Trophoblast cell (in vitro differentiated cells and primary cell): ENCODE data around the gene CNMD.
"Not testable (repeated sequence)": the region's sequence is repeated elsewhere in the genome, so short reads cannot be mapped to it uniquely, and the experiment has no call there.

Source experiments
- DNase-seq, 2 donors: peaks; one replicate each; pipeline ENCODE4 v3.0.0-alpha.2; 2016
- H2AFZ ChIP-seq: 2 replicates; pipeline ENCODE4 v1.6.1; 2013; ENCODE audit warnings: low read length, moderate library complexity, mild to moderate bottlenecking; ENCODE audit not compliant: insufficient read depth, poor library complexity
- H2AK5ac ChIP-seq: 2 replicates; pipeline ENCODE4 v1.6.1; 2013; ENCODE audit warnings: mild to moderate bottlenecking, low read length
- H2BK120ac ChIP-seq: 2 replicates; pipeline ENCODE4 v1.6.1; 2013; ENCODE audit warnings: low read length, mild to moderate bottlenecking, moderate library complexity; ENCODE audit not compliant: insufficient read depth, poor library complexity
- H2BK12ac ChIP-seq: 2 replicates; pipeline ENCODE4 v1.6.1; 2013; ENCODE audit warnings: mild to moderate bottlenecking, low read length, moderate library complexity
- H2BK5ac ChIP-seq: 2 replicates; pipeline ENCODE4 v1.6.1; 2013; ENCODE audit warnings: low read length, low read depth, moderate library complexity, mild to moderate bottlenecking; ENCODE audit not compliant: poor library complexity
- H3K14ac ChIP-seq: 2 replicates; pipeline ENCODE4 v1.6.1; 2013; ENCODE audit warnings: mild to moderate bottlenecking, low read length
- H3K18ac ChIP-seq: 2 replicates; pipeline ENCODE4 v1.6.1; 2013; ENCODE audit warnings: mild to moderate bottlenecking, low read length
- H3K23ac ChIP-seq: 2 replicates; pipeline ENCODE4 v1.6.1; 2013; ENCODE audit warnings: low read length
- H3K27ac ChIP-seq: 2 replicates; pipeline ENCODE4 v1.5.1; 2013; ENCODE audit warnings: low read depth, mild to moderate bottlenecking, inconsistent platforms, low read length, moderate library complexity
- H3K27me3 ChIP-seq: 2 replicates; pipeline ENCODE4 v1.6.1; 2013; ENCODE audit warnings: inconsistent platforms, mild to moderate bottlenecking, low read length, moderate library complexity; ENCODE audit not compliant: insufficient read depth
- H3K36me3 ChIP-seq, 2 experiments: 1 replicate in 1 of 2; 2 replicates in 1 of 2; pipeline ENCODE4 v1.6.1; 2013; ENCODE audit warnings: low read length in 2 of 2, mild to moderate bottlenecking in 2 of 2, moderate library complexity in 1 of 2; ENCODE audit not compliant: insufficient read depth in 2 of 2, control insufficient read depth in 1 of 2
- H3K4ac ChIP-seq: 2 replicates; pipeline ENCODE4 v1.6.1; 2013; ENCODE audit warnings: low read depth, mild to moderate bottlenecking, low read length, moderate library complexity
- H3K4me1 ChIP-seq, 2 experiments: 1 replicate in 1 of 2; 2 replicates in 1 of 2; pipeline ENCODE4 v1.6.1; 2013; ENCODE audit warnings: low read length in 2 of 2, mild to moderate bottlenecking in 2 of 2, moderate library complexity in 1 of 2; ENCODE audit not compliant: insufficient read depth in 2 of 2, control insufficient read depth in 1 of 2
- H3K4me2 ChIP-seq: 2 replicates; pipeline ENCODE4 v1.6.1; 2013; ENCODE audit warnings: inconsistent platforms, mild to moderate bottlenecking, low read length, moderate library complexity
- H3K4me3 ChIP-seq: 2 replicates; pipeline ENCODE4 v1.5.1; 2013; ENCODE audit warnings: mild to moderate bottlenecking, low read depth, low read length, inconsistent platforms
- H3K79me1 ChIP-seq: one replicate; pipeline ENCODE4 v1.6.1; 2013; ENCODE audit warnings: low read length
- H3K79me2 ChIP-seq: 2 replicates; pipeline ENCODE4 v1.6.1; 2013; ENCODE audit warnings: low read length, mild to moderate bottlenecking; ENCODE audit not compliant: control insufficient read depth, insufficient read depth, poor library complexity
- H3K9ac ChIP-seq: 2 replicates; pipeline ENCODE4 v1.6.1; 2013; ENCODE audit warnings: mild to moderate bottlenecking, low read length
- H3K9me3 ChIP-seq: 2 replicates; pipeline ENCODE4 v1.6.1; 2013; ENCODE audit warnings: low read depth, mild to moderate bottlenecking, control low read depth, inconsistent platforms, low read length; ENCODE audit not compliant: insufficient read depth
- H4K12ac ChIP-seq: 2 replicates; pipeline ENCODE4 v1.6.1; 2013; ENCODE audit warnings: low read depth, mild to moderate bottlenecking, low read length, moderate library complexity
- H4K8ac ChIP-seq: 2 replicates; pipeline ENCODE4 v1.6.1; 2013; ENCODE audit warnings: low read depth, mild to moderate bottlenecking, low read length, moderate library complexity
- H4K91ac ChIP-seq: one replicate; pipeline ENCODE4 v1.6.1; 2013; ENCODE audit warnings: low read depth, mild to moderate bottlenecking, low read length, moderate library complexity
- WGBS: extraction: QIAGEN DNeasy Blood & Tissue Kit; methylation state at CpG from one replicate; pipeline ENCODE4 v1.1.7; 2013; ENCODE audit warnings: missing lambda C conversion rate; ENCODE audit not compliant: insufficient read length, insufficient coverage; ENCODE audit errors: extremely low coverage; 5-methylcytosine and 5-hydroxymethylcytosine counted together

CNMD gene

DNA sequence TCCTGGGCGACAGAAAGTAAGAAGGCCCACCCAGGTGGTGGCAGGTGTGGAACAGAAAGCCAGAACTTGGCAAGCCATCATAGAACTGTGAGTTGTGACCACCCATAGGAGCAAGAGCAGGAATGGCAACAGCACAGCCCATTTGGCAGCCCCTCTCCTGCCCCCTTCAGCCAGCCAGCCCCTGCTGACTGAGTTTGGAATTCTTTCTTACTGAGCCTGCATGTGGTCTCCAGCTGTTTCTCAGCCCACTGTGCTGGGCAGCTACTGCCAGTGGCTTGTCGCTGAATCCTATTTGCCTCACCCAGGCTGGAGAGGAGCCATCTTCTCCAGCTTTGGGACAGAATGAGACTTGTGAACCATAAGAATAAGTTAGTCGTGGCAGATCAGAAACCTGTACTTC, 28.3 kb downstream of the CNMD start:
- Histone ChIP-seq H4K8ac (no peak overlapping the region), H3K4me1 (no peaks in the 10 kb centered on the region), H3K18ac (no peak overlapping the region), H3K27ac (no peak overlapping the region), H2BK5ac (no peak overlapping the region), H2AFZ (no peak overlapping the region), H3K14ac (no peak overlapping the region), H4K91ac (no peak overlapping the region), H3K9ac (no peak overlapping the region), H2BK120ac (no peak overlapping the region), H3K4me2 (no peak overlapping the region), H3K27me3 (no peaks in the 10 kb centered on the region), H3K4me3 (no peak overlapping the region), H2BK12ac (no peak overlapping the region), H3K79me1 (no peaks in the 10 kb centered on the region), H3K79me2 (no peaks in the 10 kb centered on the region), H3K4ac (no peak overlapping the region), H3K9me3 (peaks cover 2% of the 10 kb centered on the region), H4K12ac (no peak overlapping the region), H3K36me3 (no peaks in the 10 kb centered on the region), H3K23ac (no peak overlapping the region), H2AK5ac (no peak overlapping the region)
- DNase-seq: no peak
- WGBS: no CpG with 5 or more reads among the region's 3 CpGs

DNA sequence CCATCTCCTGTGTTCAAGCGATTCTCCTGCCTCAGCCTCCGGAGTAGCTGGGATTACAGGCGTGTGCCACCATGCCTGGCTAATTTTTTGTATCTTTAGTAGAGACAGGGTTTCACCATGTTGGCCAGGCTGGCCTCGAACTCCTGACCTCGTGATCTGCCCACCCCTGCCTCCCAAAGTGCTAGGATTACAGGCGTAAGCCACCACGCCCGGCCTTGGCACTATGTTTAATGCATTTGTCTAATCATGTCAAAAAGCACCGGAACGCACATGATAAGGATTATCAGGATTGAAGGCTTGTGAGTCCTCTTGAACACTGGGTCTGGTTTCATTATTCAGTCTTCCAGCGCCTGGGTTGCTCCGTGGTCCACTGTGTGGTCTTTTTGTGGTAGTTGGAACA, 31.4 kb downstream of the CNMD start:
- not testable (repeated sequence) for H3K27me3 ChIP-seq, H2AFZ ChIP-seq, H4K8ac ChIP-seq, H3K79me1 ChIP-seq, H3K4ac ChIP-seq, H3K4me3 ChIP-seq, H2BK5ac ChIP-seq, H2BK12ac ChIP-seq, H3K9ac ChIP-seq, H2AK5ac ChIP-seq, H3K79me2 ChIP-seq, H3K23ac ChIP-seq, H3K27ac ChIP-seq, DNase-seq, H3K9me3 ChIP-seq, H3K18ac ChIP-seq, H4K12ac ChIP-seq, H3K4me2 ChIP-seq, H3K36me3 ChIP-seq, H4K91ac ChIP-seq, H2BK120ac ChIP-seq, H3K14ac ChIP-seq, H3K4me1 ChIP-seq
- WGBS: no CpG with 5 or more reads among the region's 12 CpGs

DNA sequence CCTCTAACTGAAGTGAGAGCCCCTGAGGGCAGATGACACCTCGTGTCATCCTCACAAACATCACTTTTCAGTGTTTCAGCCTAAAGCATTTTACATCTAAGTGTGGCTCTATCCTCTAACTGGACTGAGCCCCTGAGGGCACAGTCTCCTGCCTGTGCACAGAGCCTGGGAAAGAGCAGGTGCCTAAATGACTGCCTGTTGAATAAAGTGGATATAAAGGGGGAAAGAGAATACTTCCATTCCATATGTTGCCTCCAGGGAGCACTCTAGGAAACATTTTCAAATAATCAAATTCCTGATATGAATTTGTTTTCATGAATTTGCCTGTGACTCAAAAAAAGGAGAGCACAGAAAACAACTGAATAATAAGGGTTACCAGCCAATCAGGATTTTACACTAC, 32.2 kb downstream of the CNMD start:
- Histone ChIP-seq H3K9ac (no peak overlapping the region), H3K4ac (no peak overlapping the region), H3K79me2 (no peaks in the 10 kb centered on the region), H3K4me1 (no peaks in the 10 kb centered on the region), H3K27ac (no peak overlapping the region), H3K27me3 (no peaks in the 10 kb centered on the region), H3K14ac (no peak overlapping the region), H3K23ac (no peak overlapping the region), H2BK12ac (no peak overlapping the region), H2AFZ (no peak overlapping the region), H3K4me2 (no peak overlapping the region), H3K79me1 (no peaks in the 10 kb centered on the region), H3K4me3 (no peak overlapping the region), H2AK5ac (no peak overlapping the region), H2BK120ac (no peak overlapping the region), H4K12ac (no peak overlapping the region), H3K18ac (no peak overlapping the region), H3K9me3 (peaks cover 2% of the 10 kb centered on the region), H4K8ac (no peak overlapping the region), H2BK5ac (no peak overlapping the region), H4K91ac (no peak overlapping the region), H3K36me3 (no peaks in the 10 kb centered on the region)
- DNase-seq: peak in 1 of 2 donors; percentile 25
- no CpG with 5 or more reads among the region's 1 CpG for WGBS

DNA sequence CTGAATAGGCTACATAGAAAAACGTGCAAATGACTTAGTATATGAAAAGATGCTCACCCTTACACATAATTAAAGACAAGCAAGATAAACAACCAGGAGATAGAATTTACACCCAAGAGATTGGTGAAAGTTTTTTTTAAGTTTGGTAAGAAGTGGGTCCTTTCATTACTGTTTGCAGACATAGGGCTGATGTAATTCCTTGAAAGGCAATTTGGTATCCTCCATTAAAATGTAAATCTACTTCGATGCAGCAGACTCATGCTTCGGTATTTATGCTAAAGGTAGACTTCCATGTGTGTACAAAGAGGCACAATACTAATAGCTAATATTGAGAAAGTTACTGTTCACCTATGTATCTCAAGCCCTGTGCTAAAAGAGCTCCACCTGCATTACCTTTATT, 33.5 kb downstream of the CNMD start:
- Histone ChIP-seq H3K36me3 (no peaks in the 10 kb centered on the region), H4K8ac (no peak overlapping the region), H3K9ac (no peak overlapping the region), H3K79me2 (no peaks in the 10 kb centered on the region), H3K27ac (no peak overlapping the region), H3K14ac (no peak overlapping the region), H4K91ac (no peak overlapping the region), H3K9me3 (peaks cover 2% of the 10 kb centered on the region), H2BK120ac (no peak overlapping the region), H4K12ac (no peak overlapping the region), H2AK5ac (no peak overlapping the region), H3K23ac (no peak overlapping the region), H3K4me1 (no peaks in the 10 kb centered on the region), H3K27me3 (no peaks in the 10 kb centered on the region), H3K18ac (no peak overlapping the region), H3K4me3 (no peak overlapping the region), H3K4ac (no peak overlapping the region), H2BK12ac (no peak overlapping the region), H3K4me2 (no peak overlapping the region), H2BK5ac (no peak overlapping the region), H3K79me1 (no peaks in the 10 kb centered on the region), H2AFZ (no peak overlapping the region)
- no peak for DNase-seq
- WGBS: no CpG with 5 or more reads among the region's 3 CpGs
